GM19043 (cell line): ENCODE measurements around the gene ERGIC1.
"Not testable (repeated sequence)": the region's sequence is repeated elsewhere in the genome, so short reads cannot be mapped to it uniquely, and the experiment has no call there.

Experiments used
- ATAC-seq: cut with Tn5 transposase; IDR thresholded peaks from one replicate; pipeline ENCODE4 v1.9.1; 2021; ENCODE audit warnings: low read depth; ENCODE audit not compliant: unreplicated experiment

Gene ERGIC1

DNA sequence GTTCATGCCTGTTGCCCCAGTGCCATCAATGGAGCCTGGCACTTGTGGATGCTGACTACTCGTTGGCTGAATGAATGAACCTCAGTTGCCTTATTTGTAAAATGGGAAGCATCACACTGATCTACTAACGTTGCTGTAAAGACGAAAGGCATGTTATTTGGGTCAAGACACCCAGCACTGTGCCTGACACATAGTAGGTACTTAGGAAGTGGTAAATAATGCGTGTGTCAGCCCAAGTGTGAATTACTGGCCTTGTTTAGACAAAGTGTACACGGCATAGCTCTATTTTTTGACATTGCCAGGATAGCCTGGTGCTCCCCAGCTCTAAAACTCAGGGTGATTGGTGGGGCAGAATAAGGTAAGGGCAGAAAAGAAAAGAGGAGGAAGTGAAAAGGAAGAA, 27.4 kb downstream of the ERGIC1 start:
- ATAC-seq = no peak

DNA sequence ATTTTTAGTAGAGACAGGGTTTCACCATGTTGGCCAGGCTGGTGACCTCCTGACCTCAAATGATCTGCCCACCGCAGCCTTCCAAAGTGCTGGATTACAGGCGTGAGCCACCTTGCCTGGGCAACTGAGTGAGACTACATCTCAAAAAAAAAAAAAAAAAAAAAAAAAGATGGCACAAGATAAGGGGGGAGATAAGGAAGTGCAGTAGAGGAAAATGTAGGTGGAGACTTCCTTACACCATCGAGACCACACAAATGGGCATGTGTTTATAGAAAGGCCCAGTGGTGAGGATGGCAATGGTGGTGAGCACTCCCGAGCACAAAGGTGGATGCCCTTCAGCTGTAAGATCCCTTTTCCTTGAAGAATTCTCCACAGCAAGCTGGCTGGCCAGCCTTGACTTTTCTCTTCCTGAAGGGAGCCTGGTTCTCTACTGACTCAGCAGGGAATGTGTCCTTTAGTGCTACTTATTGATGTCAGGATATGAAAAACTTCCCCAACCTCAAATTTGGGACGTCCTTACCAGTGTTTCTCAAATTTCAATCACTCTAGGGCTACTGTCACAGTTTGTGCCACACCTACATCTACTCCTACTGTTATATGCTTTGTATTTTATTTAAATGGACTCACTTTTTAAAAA, 28.2 kb downstream of the ERGIC1 start:
- no peak for ATAC-seq

DNA sequence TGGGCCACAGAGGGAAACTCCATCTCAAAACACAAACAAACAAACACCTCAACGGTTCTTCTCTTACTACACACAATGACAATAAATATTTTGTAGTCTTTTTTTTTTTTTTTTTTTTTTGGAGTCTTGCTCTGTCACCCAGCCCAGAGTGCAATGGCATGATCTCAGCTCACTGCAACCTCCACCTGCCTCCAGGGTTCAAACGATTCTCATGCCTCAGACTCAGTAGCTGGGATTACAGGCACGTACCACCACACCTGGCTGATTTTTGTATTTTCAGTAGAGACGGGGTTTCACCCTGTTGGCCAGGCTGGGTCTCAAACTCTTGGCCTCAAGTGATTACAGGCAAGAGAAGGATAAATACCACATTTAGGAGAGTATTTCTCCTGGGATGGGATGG, 30.1 kb downstream of the ERGIC1 start:
- ATAC-seq = not testable (repeated sequence)

- ATAC-seq = no peak
Observed at GRCh38 chr5:172864747-172865146, 30.7 kb downstream of the ERGIC1 start.

- ATAC-seq = no peak
Observed at GRCh38 chr5:172866378-172866777, 32.3 kb downstream of the ERGIC1 start.

DNA sequence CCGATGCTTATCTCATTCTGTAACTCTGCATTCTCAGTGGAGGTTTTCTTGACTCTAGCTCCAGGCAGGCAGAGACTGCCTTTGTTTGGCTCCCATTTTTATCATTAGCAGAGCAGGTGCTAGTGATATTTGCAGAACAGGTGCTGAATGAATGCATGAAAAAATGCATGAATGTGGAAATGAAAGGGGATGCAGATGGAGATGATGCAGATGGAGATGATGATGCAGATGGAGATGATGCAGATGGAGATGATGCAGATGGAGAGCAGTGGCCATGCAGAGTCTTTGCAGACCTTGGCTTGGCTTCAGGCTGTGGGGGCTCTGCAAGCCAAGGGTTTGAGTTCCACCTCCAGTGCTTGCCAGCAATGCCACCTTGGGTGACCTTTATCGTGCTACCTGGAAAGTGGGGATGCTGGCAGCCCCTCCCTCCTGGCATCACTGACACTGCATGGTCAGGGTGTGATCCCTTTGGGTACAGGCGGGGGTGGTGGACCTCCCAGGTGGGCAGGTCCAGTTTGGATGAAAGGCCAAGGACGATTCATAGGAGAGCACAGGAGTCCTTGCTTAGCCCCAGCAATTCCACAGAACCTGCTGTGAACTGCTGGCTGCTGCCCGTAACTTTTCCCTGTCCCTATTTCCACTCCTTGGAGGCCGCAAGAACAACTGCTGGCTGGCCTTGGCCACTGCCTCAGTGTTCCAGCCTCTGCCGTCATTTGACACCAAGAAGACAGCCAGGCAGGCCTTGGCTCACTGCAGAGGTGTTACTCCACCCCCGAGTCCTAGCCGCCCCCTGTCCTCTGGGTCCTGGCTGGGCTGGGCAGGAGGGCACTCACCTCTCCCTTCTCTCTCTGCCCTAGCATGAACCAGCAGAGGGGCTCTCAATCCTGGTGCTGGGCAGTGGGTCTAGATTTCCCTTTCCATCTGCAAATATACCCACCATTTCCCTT, 33.0 kb downstream of the ERGIC1 start:
- no peak for ATAC-seq

DNA sequence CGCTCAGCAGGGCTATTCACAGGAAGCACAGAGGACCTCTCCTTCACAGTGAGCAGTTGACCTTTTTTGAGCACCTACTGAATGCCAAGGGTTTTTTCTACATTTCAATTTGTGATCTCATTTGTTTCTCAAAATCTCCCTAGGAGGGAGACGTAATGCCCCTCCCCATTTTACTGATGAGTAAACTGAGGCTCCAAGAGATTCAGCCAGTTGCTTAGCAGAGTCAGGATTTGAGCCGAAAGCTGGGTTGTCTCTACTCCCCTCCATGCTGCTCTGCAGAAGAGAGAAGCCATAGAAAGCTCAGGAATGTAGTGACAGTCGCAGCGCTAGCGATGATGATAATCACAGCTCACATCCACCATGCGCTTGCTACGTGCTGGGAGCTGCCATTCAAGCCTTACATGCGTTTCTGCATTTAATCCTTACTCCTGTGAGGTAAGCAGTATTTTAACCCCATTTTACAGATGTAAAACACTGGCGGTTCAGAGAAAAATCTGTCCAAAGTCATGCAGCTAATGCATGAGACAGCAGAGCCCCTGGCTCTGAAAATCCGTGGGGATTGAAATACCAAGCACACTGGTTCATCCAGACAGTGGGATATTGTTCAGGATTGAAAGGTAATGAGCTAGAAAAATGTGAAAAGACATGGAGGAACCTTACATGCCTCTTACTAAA, 33.8 kb downstream of the ERGIC1 start:
- ATAC-seq = no peak

GRCh38 chr5:172868436-172868923, 34.4 kb downstream of the ERGIC1 start:
- no peak for ATAC-seq

- no peak for ATAC-seq
Observed at GRCh38 chr5:172868924-172869591, 35.0 kb downstream of the ERGIC1 start.

DNA sequence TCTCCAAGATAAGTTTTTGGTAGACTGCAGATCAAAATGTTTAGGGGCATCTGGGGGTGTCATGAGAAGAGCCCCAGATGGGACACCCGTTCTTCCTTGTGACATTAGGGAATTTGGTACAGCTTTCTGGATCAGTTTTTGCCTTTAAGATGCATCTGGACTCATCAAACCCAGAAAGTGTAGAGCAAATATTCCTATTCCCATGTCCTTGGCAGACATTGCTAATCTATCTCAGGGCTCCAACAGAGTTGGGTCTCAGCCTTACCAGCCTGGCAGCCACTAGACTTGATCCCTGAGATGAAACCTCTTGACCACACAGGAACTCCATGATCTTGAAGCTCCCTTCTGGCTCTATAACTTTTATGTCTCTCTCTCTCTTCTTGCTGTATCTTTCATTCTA, 35.6 kb downstream of the ERGIC1 start:
- no peak for ATAC-seq

- no peak for ATAC-seq
Observed at GRCh38 chr5:172870291-172870714, 36.3 kb downstream of the ERGIC1 start.

DNA sequence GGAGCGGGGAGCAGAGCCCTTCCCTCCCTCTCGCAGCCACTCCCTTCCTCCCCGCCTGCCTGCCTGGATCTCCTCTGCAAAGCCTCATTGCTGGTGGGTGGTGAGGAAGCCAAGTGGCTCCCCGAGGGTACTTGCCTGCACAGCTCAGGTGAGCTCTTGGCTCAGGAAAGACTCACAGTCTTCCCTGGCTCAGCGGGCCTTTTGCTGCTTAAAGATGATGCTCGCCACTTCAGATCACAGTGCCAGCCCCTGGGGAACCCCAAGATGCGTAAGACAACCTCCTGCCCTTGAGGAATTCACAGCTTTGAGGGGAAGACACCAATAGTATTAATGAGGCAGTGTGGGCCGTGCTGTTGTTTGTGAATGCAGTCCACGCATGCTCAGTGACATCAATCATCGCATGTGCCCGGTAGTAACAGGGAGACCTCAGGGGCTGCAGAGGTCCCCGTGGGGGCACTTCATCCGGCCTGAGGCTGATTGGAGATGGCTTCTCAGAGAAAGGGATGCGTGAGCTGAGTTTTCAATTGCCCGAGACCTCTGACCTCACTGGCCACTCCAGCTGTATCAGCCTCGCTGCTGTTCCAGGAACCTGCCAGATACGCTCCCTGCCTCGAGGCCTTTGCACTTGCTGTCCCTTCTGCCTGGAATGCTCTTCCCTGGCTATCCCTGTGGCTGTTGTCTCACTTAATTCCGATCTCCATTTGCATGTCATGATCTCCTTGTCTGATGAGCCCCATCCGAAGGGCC, 36.8 kb downstream of the ERGIC1 start:
- ATAC-seq = no peak

GRCh38 chr5:172871536-172871935, 37.5 kb downstream of the ERGIC1 start:
- no peak for ATAC-seq

DNA sequence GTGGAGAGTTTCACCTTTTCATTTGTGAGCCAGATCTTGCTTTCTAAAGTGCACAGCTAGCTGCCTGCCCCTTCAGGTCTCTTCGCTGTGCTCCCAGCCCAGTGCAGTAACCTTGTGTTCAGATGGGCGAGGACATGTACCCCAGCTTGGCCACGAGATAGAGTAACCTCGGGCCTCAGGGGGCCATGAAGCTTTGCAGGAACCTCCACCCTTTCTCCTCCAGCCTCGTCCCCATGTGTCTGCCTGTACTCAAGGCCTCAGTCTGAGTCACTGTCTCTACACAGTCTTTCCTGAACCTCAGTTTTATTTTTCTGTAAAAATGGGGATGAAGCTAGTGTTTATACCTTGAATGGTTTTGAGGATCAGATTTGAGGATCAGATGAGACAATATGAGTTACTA, 37.9 kb downstream of the ERGIC1 start:
- no peak for ATAC-seq

DNA sequence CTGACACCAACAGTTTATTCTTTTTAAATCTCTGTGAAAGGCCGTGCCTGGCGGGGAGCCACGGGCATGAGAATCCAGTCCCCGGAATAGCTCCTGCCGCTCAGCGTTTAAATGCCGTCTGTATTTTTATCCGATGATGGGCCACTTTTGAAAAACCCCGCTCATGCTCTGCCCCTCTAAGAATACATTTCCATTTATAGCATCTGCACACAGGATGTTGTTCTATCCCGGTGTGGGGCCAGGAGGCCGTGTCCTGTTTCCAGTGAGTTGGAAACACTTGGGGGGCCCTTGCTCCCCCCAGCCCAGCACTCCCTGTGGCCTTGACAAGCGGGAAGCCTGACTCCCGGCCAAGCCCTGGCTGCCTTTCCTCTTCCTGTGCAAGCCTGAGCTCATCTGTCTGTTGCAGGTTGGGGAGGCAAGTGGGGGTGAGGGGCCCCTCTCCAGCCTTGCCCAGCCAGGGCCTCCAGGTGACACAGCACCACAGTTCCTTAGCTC, 39.0 kb downstream of the ERGIC1 start:
- no peak for ATAC-seq

- ATAC-seq = no peak
Observed at GRCh38 chr5:172873513-172873912, 39.5 kb downstream of the ERGIC1 start.

DNA sequence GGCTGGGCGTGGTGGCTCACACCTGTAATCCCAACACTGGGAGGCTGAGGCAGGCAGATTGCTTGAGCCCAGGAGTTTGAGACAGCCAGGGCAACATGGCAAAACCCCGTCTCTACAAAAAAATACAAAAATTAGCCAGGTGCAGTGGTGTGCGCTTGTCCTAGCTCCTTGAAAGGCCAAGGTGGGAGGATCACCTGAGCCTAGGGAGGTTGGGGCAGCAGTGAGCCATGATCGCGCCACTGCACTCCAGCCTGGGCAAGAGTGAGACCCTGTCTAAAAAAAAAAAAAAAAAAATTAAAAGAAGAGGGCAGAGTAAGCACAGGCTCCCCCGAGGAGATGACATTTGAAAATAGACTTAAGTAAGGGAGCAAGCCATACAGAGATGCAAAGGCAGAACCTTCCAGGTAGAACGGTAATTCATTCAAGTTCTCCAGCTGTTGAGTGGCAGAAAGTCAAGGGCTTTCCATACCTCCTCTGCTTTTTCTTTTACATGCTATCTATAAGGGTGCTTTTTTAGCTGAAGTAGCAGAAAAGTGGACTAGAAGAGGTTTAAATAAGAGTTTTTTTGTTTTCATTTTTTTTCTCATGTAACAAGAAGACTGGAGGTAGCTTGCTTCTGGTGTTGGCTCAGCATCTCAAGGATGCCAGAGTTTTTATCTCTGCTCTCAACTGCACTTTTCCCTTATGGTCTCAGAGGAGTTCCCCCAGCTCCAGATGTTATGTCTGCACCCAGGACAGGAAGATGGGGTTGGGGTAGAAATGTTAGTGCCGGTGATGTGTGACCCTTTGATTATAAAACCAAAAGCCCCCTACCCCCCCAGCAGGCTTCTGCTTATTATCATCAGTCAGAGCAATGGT, 40.8 kb downstream of the ERGIC1 start:
- ATAC-seq = no peak

DNA sequence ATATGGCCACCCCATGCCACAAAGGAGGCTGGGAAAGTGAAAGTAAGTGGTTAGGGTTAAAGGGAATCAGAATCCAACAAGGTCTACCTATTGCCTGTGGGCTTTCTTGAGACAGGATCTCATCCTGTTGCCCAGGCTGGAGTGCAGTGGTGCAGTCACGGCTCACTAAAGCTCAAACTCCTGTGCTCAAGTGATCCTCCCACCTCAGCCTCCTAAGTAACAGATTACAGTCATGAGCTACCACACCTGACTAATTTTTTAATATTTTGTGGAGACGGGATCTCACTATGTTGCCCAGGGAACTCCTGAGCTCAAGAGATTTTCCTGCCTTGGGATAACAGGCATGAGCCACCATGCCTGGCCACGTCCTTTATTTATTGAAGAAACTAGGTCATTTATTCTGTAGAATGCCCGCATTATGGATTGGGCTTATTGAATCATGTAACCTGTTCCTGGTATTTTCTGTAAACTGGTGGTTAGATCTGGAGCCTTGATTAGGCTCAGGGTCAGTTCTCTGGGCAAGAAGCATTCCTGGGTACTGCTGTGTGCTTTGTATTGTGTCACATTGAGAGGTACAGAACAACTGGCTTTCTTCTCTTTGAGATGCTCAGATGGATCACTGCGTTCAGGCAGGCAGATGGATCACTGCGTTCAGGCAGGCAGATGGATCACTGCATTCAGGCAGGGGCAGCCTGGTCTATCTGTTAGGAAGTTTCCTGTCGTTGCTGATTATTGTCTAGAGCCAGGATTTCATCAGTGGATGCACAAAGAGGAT, 41.6 kb downstream of the ERGIC1 start:
- no peak for ATAC-seq
